Left ventricle myocardium inferior (tissue), 1 donor: ENCODE results near the gene AGAP3. TPM values are rescaled to one million over a fixed set of nuclear protein-coding genes. Genes with fewer than 3 reads are reported as not detected.

Experiments used
- DNase-seq: peaks from one replicate; pipeline ENCODE4 v3.0.0-alpha.2; 2020
- H3K27ac ChIP-seq: fragments of 200-600 bp; replicated peaks from 2 replicates; pipeline ENCODE4 v1.8.0; 2021
- H3K27me3 ChIP-seq: fragments of 200-600 bp; 2 replicates; pipeline ENCODE4 v1.8.0; 2021; ENCODE audit warnings: low read depth
- H3K36me3 ChIP-seq: fragments of 200-600 bp; 2 replicates; pipeline ENCODE4 v1.8.0; 2021
- H3K4me1 ChIP-seq: fragments of 200-600 bp; 2 replicates; pipeline ENCODE4 v1.8.0; 2021
- H3K4me3 ChIP-seq: fragments of 200-600 bp; 2 replicates; pipeline ENCODE4 v1.8.0; 2021; ENCODE audit warnings: mild to moderate bottlenecking, moderate library complexity
- H3K9me3 ChIP-seq: fragments of 200-600 bp; replicated peaks from 2 replicates; pipeline ENCODE4 v1.8.0; 2021
- intact Hi-C: fragments of 100-400 bp; cut with micrococcal nuclease; formaldehyde crosslinking; loops from one replicate; pipeline ENCODE4 v1.11.0; 2022
- total RNA-seq: library from RNA; stranded (reverse); fragmentation: NEBNext Ultra II Directional; extraction: Animal tissue kit (Norgen Biotek cat#: 25700); gene quantifications from one replicate; pipeline ENCODE4 v1.2.1, GENCODE V29; 2021
- TF ChIP-seq, protein P1 (sequence below): fragments of 200-600 bp; IDR thresholded peaks from 2 replicates; pipeline ENCODE4 v1.8.0; 2021; ENCODE audit warnings: antibody characterized with exemption, mild to moderate bottlenecking, borderline replicate concordance
- donor health status: DM: no; HTN: yes; CAD: no; lungs with severe emphysema.

AGAP3 gene
- total RNA-seq, 1 donor from 2014 or later, result 51.0 TPM

DNA sequence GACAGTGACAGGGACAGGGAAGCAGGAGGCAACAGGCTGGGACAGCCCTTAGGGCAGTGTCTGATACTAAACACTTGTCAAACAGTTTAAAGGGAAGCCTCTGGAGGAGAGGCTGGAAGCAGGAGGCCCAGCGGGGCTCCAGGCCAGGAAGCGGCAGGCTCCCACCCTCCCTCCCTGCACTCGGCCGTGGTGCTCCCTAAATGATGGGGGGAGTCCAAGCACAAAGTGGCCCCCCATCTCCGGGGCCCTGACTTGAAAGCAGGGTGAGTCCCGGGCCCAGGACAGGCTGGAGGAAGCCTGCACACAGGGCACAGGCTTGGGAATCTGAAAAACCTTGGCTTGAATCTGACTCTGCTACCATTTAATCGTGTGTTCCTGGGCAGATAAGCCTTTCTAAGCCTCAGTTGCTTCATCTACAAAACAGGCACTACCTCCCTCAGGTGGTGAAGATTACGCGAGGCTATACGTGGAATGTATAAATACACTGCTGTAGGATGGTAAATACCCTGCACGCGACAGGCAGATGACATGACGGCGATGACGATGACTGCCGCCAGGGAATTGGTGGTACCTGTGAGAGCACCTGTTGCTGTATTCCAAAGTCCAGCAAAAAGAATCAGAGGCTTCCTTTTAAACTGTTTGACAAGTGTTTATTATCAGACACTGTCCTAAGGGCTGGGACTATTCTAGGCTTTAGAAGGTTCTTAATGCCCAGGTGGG is 47.2 kb downstream of the AGAP3 start:
- H3K4me1 ChIP-seq, result peaks cover 54% of the 10 kb centered on the region
- intact Hi-C loops, result no loop called here
- H3K9me3 ChIP-seq, result no peaks in the 10 kb centered on the region
- no peak overlapping the region for H3K4me3 ChIP-seq
- TF ChIP-seq, protein P1, sequence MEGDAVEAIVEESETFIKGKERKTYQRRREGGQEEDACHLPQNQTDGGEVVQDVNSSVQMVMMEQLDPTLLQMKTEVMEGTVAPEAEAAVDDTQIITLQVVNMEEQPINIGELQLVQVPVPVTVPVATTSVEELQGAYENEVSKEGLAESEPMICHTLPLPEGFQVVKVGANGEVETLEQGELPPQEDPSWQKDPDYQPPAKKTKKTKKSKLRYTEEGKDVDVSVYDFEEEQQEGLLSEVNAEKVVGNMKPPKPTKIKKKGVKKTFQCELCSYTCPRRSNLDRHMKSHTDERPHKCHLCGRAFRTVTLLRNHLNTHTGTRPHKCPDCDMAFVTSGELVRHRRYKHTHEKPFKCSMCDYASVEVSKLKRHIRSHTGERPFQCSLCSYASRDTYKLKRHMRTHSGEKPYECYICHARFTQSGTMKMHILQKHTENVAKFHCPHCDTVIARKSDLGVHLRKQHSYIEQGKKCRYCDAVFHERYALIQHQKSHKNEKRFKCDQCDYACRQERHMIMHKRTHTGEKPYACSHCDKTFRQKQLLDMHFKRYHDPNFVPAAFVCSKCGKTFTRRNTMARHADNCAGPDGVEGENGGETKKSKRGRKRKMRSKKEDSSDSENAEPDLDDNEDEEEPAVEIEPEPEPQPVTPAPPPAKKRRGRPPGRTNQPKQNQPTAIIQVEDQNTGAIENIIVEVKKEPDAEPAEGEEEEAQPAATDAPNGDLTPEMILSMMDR, result no peak
- peaks cover 77% of the 10 kb centered on the region for H3K36me3 ChIP-seq
- no peaks in the 10 kb centered on the region for H3K27me3 ChIP-seq
- peak; percentile 5 for DNase-seq
- no peak overlapping the region for H3K27ac ChIP-seq

DNA sequence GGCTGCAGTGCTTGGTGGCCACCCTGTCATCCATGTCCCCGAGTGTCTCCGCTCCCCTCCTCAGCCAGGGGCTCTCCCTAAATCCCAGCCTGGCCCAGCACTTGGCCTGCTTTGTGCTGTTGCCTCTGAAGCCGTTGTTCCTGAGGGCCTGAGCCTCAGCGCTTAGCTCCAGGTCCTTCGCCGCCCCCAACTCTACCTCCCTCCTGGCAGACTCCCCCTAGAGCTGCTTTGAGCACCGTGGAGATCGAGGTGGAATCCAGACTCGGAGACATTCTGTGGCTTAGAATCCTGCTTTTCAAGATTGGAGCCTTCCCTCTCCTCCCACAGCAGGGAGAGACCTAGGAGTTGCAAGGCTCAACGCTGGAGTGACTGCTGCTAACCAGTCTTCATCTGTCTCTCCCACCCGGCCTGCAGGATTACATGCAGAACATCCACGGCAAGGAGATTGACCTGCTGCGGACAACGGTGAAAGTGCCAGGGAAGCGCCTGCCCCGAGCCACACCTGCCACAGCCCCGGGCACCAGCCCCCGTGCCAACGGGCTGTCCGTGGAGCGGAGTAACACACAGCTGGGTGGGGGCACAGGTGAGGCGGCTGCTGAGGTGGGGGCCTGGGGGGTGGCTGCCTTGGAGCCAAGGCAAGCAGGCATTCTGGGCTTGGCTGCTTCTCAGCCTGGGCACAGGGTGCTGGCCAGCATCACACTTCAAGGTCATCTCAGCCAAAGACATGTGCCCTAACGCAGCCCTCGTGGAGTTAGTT is 47.9 kb downstream of the AGAP3 start:
- peaks cover 61% of the 10 kb centered on the region for H3K4me1 ChIP-seq
- H3K27ac ChIP-seq, result peak overlapping the region; percentile 12
- H3K36me3 ChIP-seq, result peaks cover 70% of the 10 kb centered on the region
- no peak overlapping the region for H3K4me3 ChIP-seq
- H3K27me3 ChIP-seq, result no peaks in the 10 kb centered on the region
- DNase-seq, result peak; percentile 17
- no peaks in the 10 kb centered on the region for H3K9me3 ChIP-seq
- TF ChIP-seq, protein P1, result no peak
- intact Hi-C loops, result no loop called here

DNA sequence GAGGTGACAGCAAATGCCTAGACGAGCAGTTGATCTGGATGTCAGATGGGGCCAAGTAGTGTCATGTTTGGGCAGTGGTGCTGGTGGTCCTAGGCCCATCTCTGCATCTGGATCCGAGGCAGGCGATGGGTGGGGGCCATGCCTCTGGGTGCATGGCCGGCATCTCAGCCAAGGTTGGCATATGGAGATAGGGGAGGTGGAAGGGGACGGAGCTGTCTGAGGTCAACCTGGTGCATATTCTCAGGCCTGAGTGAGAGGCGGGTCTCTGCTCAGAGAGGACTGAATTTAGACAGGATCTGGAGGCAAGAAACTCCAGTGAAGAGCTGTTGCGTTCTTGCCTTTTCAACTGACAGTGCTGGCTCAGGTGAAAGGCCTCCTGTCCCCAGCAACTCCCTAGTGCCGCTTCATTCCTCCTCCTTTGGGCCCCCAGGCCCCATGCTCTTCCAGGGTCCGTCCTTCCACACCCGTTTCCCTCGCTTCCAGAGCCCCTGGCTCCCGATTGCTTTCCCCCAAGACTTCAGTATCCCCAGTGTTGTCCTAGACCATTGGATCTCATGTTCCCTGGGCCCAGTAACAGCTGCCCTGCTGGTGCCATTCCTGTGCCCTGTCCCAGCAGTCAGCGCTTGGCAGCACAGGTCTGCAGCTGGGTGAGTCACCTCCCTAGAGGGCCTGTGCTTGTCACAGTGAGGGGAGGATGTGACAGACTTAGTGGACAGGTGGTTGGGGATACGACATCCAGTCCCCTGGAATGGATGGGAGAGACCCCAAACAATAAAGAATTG is 48.7 kb downstream of the AGAP3 start:
- Histone ChIP-seq H3K4me1 (peaks cover 61% of the 10 kb centered on the region), H3K9me3 (no peaks in the 10 kb centered on the region), H3K27ac (no peak overlapping the region), H3K36me3 (peaks cover 64% of the 10 kb centered on the region), H3K27me3 (no peaks in the 10 kb centered on the region), H3K4me3 (no peak overlapping the region)
- peak; percentile 11 for DNase-seq
- TF ChIP-seq, protein P1, result no peak
- intact Hi-C loops, result no loop called here

DNA sequence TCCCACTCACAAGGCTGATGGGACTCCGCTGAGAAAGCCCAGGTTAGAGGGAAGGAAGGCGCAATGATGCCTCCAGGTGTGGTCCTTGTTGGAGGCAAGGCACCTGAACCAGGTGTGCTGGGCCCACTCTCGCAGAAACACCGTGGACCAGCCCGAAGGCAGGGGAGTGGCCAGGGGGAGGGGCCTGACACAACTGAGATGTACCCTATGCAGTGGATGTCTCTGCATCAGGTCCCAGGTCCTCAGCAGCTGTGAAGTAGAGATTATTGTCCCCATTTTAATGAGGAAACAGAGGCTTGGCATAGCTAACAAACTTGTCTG is 49.2 kb downstream of the AGAP3 start:
- Histone ChIP-seq H3K4me1 (peaks cover 61% of the 10 kb centered on the region), H3K9me3 (no peaks in the 10 kb centered on the region), H3K36me3 (peaks cover 59% of the 10 kb centered on the region), H3K27ac (no peak overlapping the region), H3K27me3 (no peaks in the 10 kb centered on the region), H3K4me3 (no peak overlapping the region)
- TF ChIP-seq, protein P1, result no peak
- intact Hi-C loops, result no loop called here
- DNase-seq, result peak; percentile 9
